WTC11 (cell line): ENCODE results near the gene SYT7. TPM values are rescaled to one million over a fixed set of nuclear protein-coding genes. Genes with fewer than 3 reads are reported as not detected.
A peak's percentile ranks its signal among the peaks of the same experiment; 100 is the strongest.

Source experiments
- ATAC-seq: fragments of 200-7000 bp; cut with Tn5 transposase; 2 replicates; pipeline ENCODE4 v1.10.0; 2021; ENCODE audit warnings: mild to moderate bottlenecking, moderate library complexity
- CTCF ChIA-PET: fragments of 300-600 bp; sonication (Branson Sonifier 250); formaldehyde crosslinking; loops from one replicate; lab custom pipeline; 2021; ENCODE audit warnings: antibody characterized with exemption; lab: Charles Lee
- POLR2A ChIA-PET: fragments of 350-600 bp; sonication (Branson Sonifier 250); formaldehyde crosslinking; loops from one replicate; lab custom pipeline; 2021; ENCODE audit warnings: antibody characterized with exemption; lab: Charles Lee
- DNase-seq: peaks from one replicate; pipeline ENCODE4 v3.0.0; 2021; ENCODE audit warnings: low spot score
- H3K27ac Mint-ChIP-seq: 2 replicates; pipeline ENCODE4 v1.8.0; 2021; ENCODE audit warnings: mixed read lengths
- H3K27me3 Mint-ChIP-seq: 2 replicates; pipeline ENCODE4 v1.8.0; 2021; ENCODE audit warnings: low read depth, mild to moderate bottlenecking, moderate library complexity, mixed read lengths
- H3K36me3 Mint-ChIP-seq: 2 replicates; pipeline ENCODE4 v1.8.0; 2021; ENCODE audit warnings: mixed read lengths
- H3K4me1 Mint-ChIP-seq: 2 replicates; pipeline ENCODE4 v1.8.0; 2022; ENCODE audit warnings: mixed read lengths
- H3K4me3 Mint-ChIP-seq: 2 replicates; pipeline ENCODE4 v1.8.0; 2021; ENCODE audit warnings: mild to moderate bottlenecking, moderate library complexity, mixed read lengths
- H3K9me3 Mint-ChIP-seq: 2 replicates; pipeline ENCODE4 v1.8.0; 2021; ENCODE audit warnings: mixed read lengths
- ATF3 ChIP-seq: sonication (generic); formaldehyde crosslinking; conservative IDR thresholded peaks from 2 replicates; pipeline ENCODE4 v1.8.1; 2022; ENCODE audit warnings: mild to moderate bottlenecking, missing genetic modification reagents
- CDX4 ChIP-seq: fragments of 250-450 bp; sonication (Bioruptor Pico); IDR thresholded peaks from 2 replicates; pipeline ENCODE4 v1.9.0; 2021; ENCODE audit warnings: moderate library complexity, mild to moderate bottlenecking, inconsistent platforms, borderline replicate concordance
- E2F4 ChIP-seq: sonication (generic); formaldehyde crosslinking; IDR thresholded peaks from 2 replicates; pipeline ENCODE4 v1.8.1; 2022; ENCODE audit warnings: low read depth, mild to moderate bottlenecking, moderate library complexity, missing genetic modification reagents, borderline replicate concordance
- ELF4 ChIP-seq: sonication (generic); formaldehyde crosslinking; IDR thresholded peaks from 2 replicates; pipeline ENCODE4 v1.8.1; 2022; ENCODE audit warnings: low read depth, mild to moderate bottlenecking, moderate library complexity, missing genetic modification reagents
- HMGXB4 ChIP-seq: sonication (generic); formaldehyde crosslinking; IDR thresholded peaks from 2 replicates; pipeline ENCODE4 v1.8.1; 2023; ENCODE audit warnings: mild to moderate bottlenecking, moderate library complexity, missing genetic modification reagents
- MLX ChIP-seq: sonication (generic); formaldehyde crosslinking; IDR thresholded peaks from 2 replicates; pipeline ENCODE4 v1.8.1; 2023; ENCODE audit warnings: mild to moderate bottlenecking, missing genetic modification reagents, moderate library complexity
- NFE2L1 ChIP-seq: sonication (generic); formaldehyde crosslinking; IDR thresholded peaks from 2 replicates; pipeline ENCODE4 v1.8.1; 2023; ENCODE audit warnings: missing genetic modification reagents
- NR2C2 ChIP-seq: sonication (generic); formaldehyde crosslinking; IDR thresholded peaks from 2 replicates; pipeline ENCODE4 v1.8.0; 2022; ENCODE audit warnings: mild to moderate bottlenecking, missing genetic modification reagents
- OVOL2 ChIP-seq: fragments of 250-450 bp; sonication (Bioruptor Pico); IDR thresholded peaks from 2 replicates; pipeline ENCODE4 v1.9.0; 2021; ENCODE audit warnings: mild to moderate bottlenecking, borderline replicate concordance
- PRRX2 ChIP-seq: fragments of 250-450 bp; sonication (Bioruptor Pico); IDR thresholded peaks from 2 replicates; pipeline ENCODE4 v1.8.0; 2021; ENCODE audit warnings: mild to moderate bottlenecking
- RELA ChIP-seq: sonication (generic); formaldehyde crosslinking; IDR thresholded peaks from 2 replicates; pipeline ENCODE4 v1.8.1; 2022; ENCODE audit warnings: missing genetic modification reagents, mild to moderate bottlenecking, borderline replicate concordance
- TEAD4 ChIP-seq: sonication (generic); formaldehyde crosslinking; IDR thresholded peaks from 2 replicates; pipeline ENCODE4 v1.8.0; 2022; ENCODE audit warnings: mild to moderate bottlenecking, missing genetic modification reagents
- TP53 ChIP-seq: sonication (generic); formaldehyde crosslinking; IDR thresholded peaks from 2 replicates; pipeline ENCODE4 v1.8.1; 2023; ENCODE audit warnings: mild to moderate bottlenecking, missing genetic modification reagents
- ZBTB43 ChIP-seq: sonication (generic); formaldehyde crosslinking; IDR thresholded peaks from 2 replicates; pipeline ENCODE4 v1.8.1; 2023; ENCODE audit warnings: mild to moderate bottlenecking, missing genetic modification reagents
- ZNF232 ChIP-seq: sonication (generic); formaldehyde crosslinking; IDR thresholded peaks from 2 replicates; pipeline ENCODE4 v1.8.0; 2022; ENCODE audit warnings: mild to moderate bottlenecking, missing genetic modification reagents
- ZNF396 ChIP-seq: fragments of 250-450 bp; sonication (Bioruptor Pico); IDR thresholded peaks from 2 replicates; pipeline ENCODE4 v1.8.0; 2021; ENCODE audit warnings: mild to moderate bottlenecking, moderate library complexity, borderline replicate concordance
- ZNF425 ChIP-seq: fragments of 250-450 bp; sonication (Bioruptor Pico); conservative IDR thresholded peaks from 2 replicates; pipeline ENCODE4 v1.9.0; 2021; ENCODE audit warnings: mild to moderate bottlenecking
- total RNA-seq: library from RNA; stranded (reverse); gene quantifications from 3 replicates; pipeline ENCODE4 v1.2.3, GENCODE V29; 2021

SYT7 gene
- total RNA-seq, 1 experiment from 2014 or later: 12.5 TPM

- Mint-ChIP-seq H3K27me3 (peaks cover 59% of the 10 kb centered on the region), H3K4me3 (peak overlapping the region; percentile 41), H3K9me3 (no peaks in the 10 kb centered on the region), H3K4me1 (peaks cover 57% of the 10 kb centered on the region), H3K36me3 (no peaks in the 10 kb centered on the region), H3K27ac (no peak overlapping the region)
- DNase-seq (no peak), ATAC-seq (no peak)
- CTCF ChIA-PET: interaction anchor here (1.0 to 11.3 kb wide), 13 partner anchors 7 to 129 kb away, joined by 3 to 552 read pairs (median 14); partner anchors contain the start of genes CPSF7 and SDHAF2
- POLR2A ChIA-PET: interaction anchor here (1.8 kb wide), 1 partner anchor 28 kb away, joined by 5 read pairs; no protein-coding TSS in a partner anchor
- TF ChIP-seq RELA (CRISPR knock-in tag): no peak
- TF ChIP-seq CDX4 (CRISPR knock-in tag): no peak
- no peak for TF ChIP-seq TEAD4
- no peak for TF ChIP-seq ZNF232 (CRISPR knock-in tag)
- TF ChIP-seq OVOL2 (CRISPR knock-in tag): no peak
- no peak for TF ChIP-seq NFE2L1 (CRISPR knock-in tag)
- TF ChIP-seq ATF3 (CRISPR knock-in tag): no peak
- TF ChIP-seq NR2C2 (CRISPR knock-in tag): no peak
- no peak for TF ChIP-seq E2F4 (CRISPR knock-in tag)
- no peak for TF ChIP-seq HMGXB4 (CRISPR knock-in tag)
- no peak for TF ChIP-seq ZBTB43 (CRISPR knock-in tag)
- TF ChIP-seq TP53 (CRISPR knock-in tag): no peak
- TF ChIP-seq ZNF396 (CRISPR knock-in tag): no peak
- TF ChIP-seq PRRX2 (CRISPR knock-in tag): no peak
- no peak for TF ChIP-seq ZNF425 (CRISPR knock-in tag)
- TF ChIP-seq ELF4 (CRISPR knock-in tag): no peak
- no peak for TF ChIP-seq MLX
These were observed 70.5 kb downstream of the SYT7 start for GRCh38 chr11:61510166-61510919.
